GM20000 (cell line): ENCODE results near the gene GTF3C5.

ENCODE experiments used
- DNase-seq: peaks from one replicate; pipeline ENCODE4 v3.0.0; 2012; ENCODE audit warnings: low spot score
- CTCF ChIP-seq: IDR thresholded peaks from 2 replicates; pipeline ENCODE4 v1.5.1; 2012; ENCODE audit warnings: mild to moderate bottlenecking, control low read depth; ENCODE audit errors: extremely low read depth, missing control alignments

The GTF3C5 gene

GRCh38 chr9:133005957-133006356 is 24.8 kb upstream of the GTF3C5 start:
- no peak for TF ChIP-seq CTCF
- DNase-seq: no peak

DNA sequence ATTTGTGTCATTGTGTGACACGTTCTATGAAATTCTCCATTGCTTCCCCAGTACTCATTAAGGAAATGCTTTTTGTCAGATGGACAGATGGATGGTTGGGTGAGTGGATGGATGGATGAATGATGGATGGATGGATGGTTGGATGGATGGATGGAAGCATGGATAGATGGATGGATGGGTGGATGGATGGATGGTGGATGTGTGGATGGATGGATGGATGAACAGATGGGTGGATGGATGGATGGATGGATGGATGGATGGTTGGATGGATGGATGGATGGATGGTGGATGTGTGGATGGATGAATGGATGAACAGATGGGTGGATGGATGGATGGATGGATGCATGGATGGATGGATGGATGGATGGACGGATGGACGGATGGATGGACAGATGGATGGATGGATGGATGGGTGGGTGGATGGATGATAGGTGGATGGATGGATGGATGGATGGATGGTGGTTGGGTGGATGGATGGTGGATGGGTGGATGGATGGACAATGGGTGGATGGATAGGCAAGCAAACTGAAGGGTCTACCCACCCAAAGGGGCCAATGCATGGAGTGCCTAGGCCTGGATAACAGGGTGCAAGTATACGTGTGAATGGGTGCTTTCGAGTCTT is 24.0 kb upstream of the GTF3C5 start:
- DNase-seq: no peak
- no peak for TF ChIP-seq CTCF

DNA sequence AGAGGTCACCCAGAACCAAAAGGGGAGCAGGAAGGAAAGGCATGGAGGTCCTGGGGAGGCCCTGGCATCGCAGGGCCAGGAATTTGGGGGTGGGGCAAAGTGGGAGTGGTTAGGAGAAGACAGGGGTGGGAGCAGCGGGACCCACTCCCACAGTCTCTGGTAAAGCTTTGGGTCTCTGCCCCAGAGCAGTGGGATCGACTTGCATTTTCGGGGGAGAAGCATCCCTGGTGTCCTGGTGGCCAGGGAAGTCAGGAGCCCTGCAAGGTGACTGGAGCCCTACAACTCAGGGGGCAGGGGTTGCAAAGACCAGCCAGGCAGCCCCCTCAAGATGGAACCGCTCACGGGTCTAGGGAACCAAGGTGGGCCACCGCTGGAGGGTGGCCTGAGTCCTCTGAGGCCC is 22.4 kb upstream of the GTF3C5 start:
- no peak for TF ChIP-seq CTCF
- no peak for DNase-seq

GRCh38 chr9:133008824-133009223 is 22.0 kb upstream of the GTF3C5 start:
- no peak for TF ChIP-seq CTCF
- DNase-seq: no peak

GRCh38 chr9:133009906-133010582 is 20.8 kb upstream of the GTF3C5 start:
- no peak for DNase-seq
- no peak for TF ChIP-seq CTCF

DNA sequence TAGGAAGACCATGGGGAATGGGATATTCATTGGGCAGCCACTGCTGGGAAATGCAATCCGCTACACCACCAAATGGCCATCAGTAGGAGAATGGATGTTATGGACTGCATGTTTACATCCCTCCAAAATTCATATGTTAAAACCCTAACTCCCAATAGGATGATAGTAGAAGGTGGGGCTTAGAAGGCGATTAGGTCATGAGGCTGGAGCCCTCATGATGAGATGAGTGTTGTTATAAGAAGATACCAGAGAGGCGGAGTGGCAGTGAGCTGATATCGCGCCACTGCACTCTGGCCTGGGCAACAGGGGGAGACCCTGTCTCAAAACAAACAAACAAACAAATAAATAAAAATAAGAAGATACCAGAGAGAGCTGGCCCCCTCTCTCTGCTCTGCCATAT is 16.1 kb upstream of the GTF3C5 start:
- DNase-seq: no peak
- no peak for TF ChIP-seq CTCF

DNA sequence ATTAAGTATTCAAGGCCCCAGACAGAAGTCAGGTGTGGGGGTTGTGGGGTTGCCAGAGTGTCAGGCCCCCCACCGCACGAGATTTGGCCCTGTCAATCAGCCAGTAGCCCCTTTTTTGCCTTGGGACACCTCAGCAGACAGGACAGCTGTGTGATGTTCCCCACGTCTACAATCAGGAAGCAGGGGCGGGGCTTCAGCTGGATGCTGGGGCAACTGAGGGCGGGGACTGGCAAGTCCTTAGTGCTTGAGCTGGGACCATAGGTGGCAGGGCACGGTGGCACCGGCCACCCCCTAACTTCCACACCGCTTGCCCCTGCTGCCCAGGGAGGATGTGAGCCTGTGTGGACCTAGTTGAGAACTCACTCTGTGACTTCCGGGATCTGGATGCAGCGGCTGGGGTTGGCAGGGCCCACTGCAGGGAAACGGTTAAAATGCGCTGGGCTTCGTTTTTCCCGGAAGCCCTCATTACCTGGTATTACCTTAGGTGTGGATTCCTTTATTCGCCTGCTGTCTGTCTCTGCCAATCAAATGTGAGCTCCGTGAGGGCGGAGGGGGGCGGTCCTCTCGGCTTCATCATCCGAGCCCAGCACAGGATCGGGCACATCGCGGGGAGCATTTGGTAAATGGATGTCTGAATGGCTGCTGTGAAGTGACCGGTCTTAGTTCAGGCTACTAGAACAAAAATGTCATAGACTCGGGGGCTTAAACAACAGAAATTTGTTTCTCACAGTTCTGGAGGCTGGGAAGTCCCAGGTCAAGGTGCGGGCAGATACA is 7.5 kb upstream of the GTF3C5 start:
- DNase-seq: peak; percentile 36

More for the DNA sequence above, 7.5 kb upstream of the GTF3C5 start:
- TF ChIP-seq CTCF: no peak
